ENCODE results near the gene NMNAT1.
"Not testable (repeated sequence)": the region's sequence is repeated elsewhere in the genome, so short reads cannot be mapped to it uniquely, and the experiment has no call there.

Gene NMNAT1

DNA sequence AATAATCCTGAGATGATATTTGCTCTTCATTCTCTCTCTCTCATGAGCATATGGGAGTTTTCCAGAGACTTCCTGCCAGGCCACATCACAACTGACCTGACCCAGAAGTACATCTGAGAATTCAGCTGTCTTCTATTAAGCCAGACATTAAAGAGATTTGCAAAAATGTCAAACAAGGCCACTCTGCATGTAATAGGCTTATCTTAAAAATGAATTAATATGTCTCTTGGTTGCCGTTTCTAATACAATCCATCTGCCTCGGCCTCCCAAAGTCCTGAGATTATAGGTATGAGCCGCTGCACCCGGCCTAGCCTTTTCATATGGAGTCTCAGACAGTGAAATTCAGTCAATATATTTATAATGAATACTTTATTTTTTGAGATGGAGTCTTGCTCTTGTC, 78.7 kb downstream of the NMNAT1 start:
- not testable (repeated sequence) for DNase-seq

DNA sequence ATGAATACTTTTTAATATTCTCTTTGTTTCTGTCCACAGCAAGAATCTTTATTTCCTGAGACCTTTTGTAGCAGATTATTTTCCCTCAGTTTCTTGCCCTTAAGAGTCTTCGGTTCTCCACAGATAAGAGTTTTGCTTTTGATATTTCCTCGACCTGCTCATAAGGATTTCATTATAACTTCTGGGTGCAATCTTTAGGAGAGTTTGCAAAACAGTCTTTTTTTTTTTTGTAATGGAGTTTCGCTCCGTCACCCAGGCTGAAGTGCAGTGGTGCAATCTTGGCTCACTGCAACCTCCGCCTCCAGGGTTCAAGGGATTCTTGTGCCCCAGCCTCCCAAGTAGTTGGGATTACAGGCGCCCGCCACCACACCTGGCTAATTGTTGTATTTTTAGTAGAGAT, 79.4 kb downstream of the NMNAT1 start:
- no peak for DNase-seq

DNA sequence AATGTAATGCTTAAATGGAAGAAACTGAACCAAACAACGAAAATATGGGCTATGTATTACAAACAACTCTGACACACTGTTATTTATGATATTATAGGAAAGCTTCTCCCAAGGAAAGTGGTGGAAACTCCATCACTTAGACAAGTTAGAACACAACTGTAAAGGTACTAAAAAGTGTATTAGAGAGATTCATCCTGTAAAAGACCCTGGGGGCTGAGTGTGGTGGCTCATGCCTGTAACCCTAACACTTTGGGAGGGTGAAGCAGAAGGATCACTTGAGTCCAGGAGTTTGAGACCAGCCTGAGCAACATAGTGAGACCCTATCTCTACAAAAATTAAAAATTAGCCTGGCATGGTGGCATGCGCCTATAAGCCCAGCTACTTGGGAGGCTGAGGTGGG, 82.1 kb downstream of the NMNAT1 start:
- no peak for DNase-seq

DNA sequence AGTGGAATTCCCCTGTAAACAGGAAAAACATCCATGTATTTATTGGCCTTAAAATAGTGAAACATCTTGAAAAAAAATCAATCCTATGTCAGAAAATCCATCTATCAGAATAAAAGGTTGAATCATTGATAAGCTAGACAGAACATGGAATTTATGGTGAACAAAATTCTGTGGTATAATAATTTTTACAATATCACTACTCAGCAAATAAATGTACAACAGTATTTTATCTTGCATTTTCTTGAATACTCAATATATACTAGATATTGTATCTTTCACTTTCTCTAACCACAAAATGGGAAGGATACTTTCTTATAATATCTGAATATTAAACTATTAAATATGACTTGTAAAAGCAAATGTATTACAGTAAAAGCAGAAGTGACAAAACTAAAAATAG, 83.8 kb downstream of the NMNAT1 start:
- DNase-seq = no peak

DNA sequence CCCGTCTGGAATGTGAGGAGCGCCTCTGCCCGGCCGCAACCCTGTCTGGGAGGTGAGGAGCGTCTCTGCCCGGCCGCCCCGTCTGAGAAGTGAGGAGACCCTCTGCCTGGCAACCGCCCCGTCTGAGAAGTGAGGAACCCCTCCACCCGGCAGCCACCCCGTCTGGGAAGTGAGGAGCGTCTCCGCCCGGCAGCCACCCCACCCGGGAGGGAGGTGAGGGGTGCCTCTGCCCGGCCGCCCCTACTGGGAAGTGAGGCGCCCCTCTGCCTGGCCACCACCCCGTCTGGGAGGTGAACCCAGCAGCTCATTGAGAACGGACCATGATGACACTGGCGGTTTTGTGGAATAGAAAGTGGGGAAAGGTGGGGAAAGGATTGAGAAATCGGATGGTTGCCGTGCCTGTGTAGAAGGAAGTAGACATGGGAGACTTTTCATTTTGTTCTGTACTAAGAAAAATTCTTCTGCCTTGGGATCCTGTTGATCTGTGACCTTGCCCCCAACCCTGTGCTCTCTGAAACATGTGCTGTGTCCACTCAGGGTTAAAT, 85.8 kb downstream of the NMNAT1 start:
- not testable (repeated sequence) for DNase-seq

DNA sequence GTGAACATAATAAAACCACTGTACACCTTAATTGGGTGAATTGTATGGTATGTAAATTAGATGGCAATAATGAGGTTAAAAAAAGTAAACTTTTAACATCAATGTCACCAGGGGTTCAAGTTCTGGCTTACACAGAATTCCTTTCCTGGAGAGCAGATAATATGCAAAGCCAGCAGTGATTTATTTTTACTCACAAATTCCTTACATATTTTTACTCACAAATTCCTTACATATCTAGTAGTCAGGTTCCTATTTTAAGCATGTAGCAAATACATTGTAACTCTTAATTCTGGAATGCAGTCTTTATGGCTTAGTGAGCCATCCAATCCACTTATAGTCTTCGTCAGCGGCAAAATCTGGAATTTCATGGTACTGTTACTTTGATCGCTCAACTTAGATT, 88.2 kb downstream of the NMNAT1 start:
- DNase-seq = no peak

DNA sequence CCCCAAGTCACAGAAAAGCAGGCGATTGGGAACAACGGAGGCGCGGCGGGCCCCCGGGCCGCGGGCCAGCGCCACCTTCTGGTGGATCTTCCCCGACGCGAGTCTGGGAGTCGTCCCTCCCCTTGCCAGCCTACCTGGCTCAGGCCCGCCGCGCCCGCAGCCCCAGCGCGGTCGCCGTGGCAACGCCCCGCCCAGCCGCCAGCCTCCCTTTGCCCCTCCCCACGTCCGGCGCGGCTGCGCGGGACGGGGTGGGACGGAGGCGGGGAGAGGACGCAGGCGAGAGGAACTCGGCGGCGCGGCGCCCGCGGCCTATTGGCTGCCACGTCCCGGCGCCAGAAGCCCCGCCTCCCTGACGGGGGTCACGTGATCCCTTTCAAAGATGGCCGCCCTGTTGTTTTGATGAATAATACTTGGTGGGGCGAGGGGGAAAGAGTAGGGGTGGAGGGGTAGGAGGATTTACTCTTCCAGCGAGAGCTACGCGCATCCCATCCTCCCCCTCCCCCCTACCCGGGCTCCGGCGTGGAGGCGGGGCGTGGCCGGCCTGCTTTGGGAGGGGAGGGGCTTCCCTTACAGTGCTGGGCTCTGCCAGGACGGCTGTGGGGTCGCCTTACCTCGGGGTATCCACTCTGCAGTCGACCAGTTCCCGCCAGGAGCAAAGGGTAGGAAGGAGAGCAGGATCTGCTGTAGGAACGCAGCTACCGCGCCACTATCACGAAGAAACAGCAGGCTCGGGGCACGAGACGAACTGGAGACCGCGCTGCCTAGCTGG, 89.5 kb downstream of the NMNAT1 start, which contains the start of gene UBE4B:
TSS of gene UBE4B (plus strand) at position 369 of the 769 bp plus-strand sequence. CDS start 713 bp downstream, outside the sequence.
- DNase-seq = peak; percentile 97

DNA sequence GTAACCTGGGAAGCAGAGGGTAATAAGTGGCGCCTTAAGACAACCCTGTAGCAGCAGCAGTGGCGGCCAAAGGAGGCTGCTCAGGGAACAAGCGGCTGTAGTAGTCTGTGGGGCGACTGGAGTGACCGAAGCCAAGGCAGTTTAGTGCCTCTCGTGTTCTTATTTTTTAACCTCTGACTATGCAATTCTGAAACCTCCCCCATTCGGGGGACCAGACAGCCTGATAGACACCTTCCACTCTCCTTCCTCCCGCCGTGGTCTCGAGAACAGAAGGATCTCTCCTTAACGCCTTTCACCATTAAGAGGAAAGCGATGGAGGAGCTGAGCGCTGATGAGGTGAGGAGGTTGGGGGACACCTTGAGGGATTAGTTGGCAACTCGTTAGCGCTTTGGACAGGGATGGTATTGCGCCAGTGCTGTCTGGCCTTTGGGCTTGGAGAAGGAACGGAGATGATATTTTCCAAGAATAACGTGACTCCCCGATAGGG, 90.1 kb downstream of the NMNAT1 start:
- peak; percentile 33 for DNase-seq

Measured in DMS79 (cell line).